GM19035 (cell line): ENCODE measurements around the gene IL17RE.

Source experiments
- ATAC-seq: cut with Tn5 transposase; IDR thresholded peaks from one replicate; pipeline ENCODE4 v1.9.1; 2021; ENCODE audit not compliant: unreplicated experiment

The IL17RE gene

GRCh38 chr3:9903238-9903624 is 583 bp downstream of the IL17RE start:
- ATAC-seq: no peak

GRCh38 chr3:9903904-9904303 is 1.3 kb downstream of the IL17RE start:
- ATAC-seq: no peak

- no peak for ATAC-seq
Measured at GRCh38 chr3:9906480-9906879, 3.8 kb downstream of the IL17RE start.

- ATAC-seq: no peak
Measured at GRCh38 chr3:9908286-9908685, 5.6 kb downstream of the IL17RE start.

GRCh38 chr3:9909221-9910013 is 6.8 kb downstream of the IL17RE start:
- no peak for ATAC-seq

- ATAC-seq: no peak
Measured at GRCh38 chr3:9911863-9912262, 9.2 kb downstream of the IL17RE start.

- ATAC-seq: no peak
Measured at GRCh38 chr3:9912294-9912935, 9.8 kb downstream of the IL17RE start.

- ATAC-seq: no peak
Measured at GRCh38 chr3:9913601-9914000, 11.0 kb downstream of the IL17RE start.

GRCh38 chr3:9914011-9914410 is 11.4 kb downstream of the IL17RE start:
- no peak for ATAC-seq

GRCh38 chr3:9914559-9915253 is 12.1 kb downstream of the IL17RE start:
- ATAC-seq: no peak

GRCh38 chr3:9915254-9916141 is 12.8 kb downstream of the IL17RE start:
- no peak for ATAC-seq

- no peak for ATAC-seq
Measured at GRCh38 chr3:9916346-9916733, 13.7 kb downstream of the IL17RE start.

- no peak for ATAC-seq
Measured at GRCh38 chr3:9916734-9917680, 14.4 kb downstream of the IL17RE start, which contains the start of gene IL17RC. Gene IL17RC, plus strand, starts transcription at chr3:9917098. Its CDS starts 218 bp downstream, at chr3:9917316.

GRCh38 chr3:9917820-9918219 is 15.2 kb downstream of the IL17RE start:
- ATAC-seq: no peak

GRCh38 chr3:9918261-9919038 is 15.8 kb downstream of the IL17RE start:
- ATAC-seq: no peak

GRCh38 chr3:9928158-9928557 is 25.5 kb downstream of the IL17RE start:
- no peak for ATAC-seq

- no peak for ATAC-seq
Measured at GRCh38 chr3:9930804-9931418, 28.3 kb downstream of the IL17RE start.

GRCh38 chr3:9932535-9932842 is 29.8 kb downstream of the IL17RE start:
- no peak for ATAC-seq
